Stimulated activated CD4-positive, alpha-beta T cell treated with anti-CD3 and anti-CD28 coated beads, Interleukin-2, amount 100 ng/mL, for 4 hours (primary cell): ENCODE data around the gene VSIR.

ENCODE experiments used
- DNase-seq: peaks from one replicate; pipeline ENCODE4 v3.0.0-alpha.2; 2020; ENCODE audit warnings: low read depth

Gene VSIR

DNA sequence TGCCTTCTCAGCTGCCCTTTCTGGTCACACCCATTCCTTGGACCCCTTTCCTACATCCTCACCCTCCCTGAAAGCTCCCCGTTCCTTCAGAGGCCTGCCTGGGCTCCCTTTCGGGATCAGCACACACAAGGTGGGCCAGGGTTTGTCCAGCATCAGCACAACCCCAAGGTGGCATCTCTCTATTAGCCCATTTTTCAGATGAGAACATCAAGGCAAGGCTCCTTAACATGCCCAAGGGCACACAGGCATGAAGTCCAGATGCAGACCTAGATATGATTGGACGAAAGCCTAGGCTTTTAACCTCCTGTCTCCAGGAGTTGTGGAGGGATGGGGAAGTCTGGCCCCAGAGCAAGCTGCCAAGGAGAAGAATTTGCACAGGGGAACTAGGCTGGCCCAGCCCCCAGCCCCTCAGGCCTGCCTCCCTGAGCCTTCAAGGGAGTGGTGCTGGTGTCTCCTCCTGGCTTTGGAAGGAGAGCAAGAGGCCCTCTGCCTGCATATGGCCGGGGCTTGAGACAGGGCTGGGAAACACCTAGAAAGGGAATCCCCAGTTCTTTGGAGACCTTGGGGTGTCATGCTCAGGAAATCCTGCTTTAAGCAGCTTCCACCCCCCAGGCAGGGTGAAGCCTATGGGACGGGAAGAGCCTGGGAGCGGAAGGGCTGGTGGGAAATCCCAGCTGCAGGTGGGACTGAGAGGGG, 9.0 kb upstream of the VSIR start:
- no peak for DNase-seq

DNA sequence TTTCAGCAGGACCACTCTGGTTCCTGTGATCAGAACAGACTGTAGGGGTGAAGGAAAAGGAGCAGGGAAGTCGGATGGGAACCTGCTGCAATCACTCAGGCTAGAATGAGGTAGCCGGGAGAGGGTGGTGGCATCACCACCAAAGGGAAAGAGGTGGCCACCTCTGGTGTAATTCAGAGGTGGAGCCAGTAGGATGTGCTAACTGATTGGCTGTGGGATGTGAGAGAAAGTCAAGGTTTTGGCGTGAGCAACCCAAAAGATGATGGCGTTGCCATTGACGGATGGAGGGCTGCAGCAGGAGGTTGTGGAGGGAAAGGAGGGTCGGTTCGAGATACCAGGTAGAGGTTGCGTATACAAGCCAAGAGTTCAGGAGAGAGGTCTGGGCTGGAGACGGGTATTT, 7.4 kb upstream of the VSIR start:
- no peak for DNase-seq

DNA sequence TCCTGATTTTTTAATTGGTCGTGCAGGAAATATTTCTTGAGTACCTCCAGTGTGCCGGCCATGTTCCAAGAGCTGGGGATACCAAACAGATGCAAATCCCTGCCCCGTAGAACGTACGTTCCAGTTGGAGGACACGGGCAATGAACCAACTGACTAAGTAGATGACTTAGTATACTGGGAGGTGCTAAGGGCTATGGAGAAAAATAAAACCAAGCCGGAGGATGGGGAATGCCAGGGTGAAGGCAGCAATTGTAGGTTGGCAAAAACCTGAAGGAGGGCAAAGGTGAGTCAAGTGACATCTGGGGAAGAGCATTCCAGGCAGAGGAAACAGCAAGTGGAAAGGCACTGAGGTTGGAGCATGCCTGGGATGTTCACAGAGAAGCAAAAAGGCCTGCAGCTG, 6.8 kb upstream of the VSIR start:
- no peak for DNase-seq

DNA sequence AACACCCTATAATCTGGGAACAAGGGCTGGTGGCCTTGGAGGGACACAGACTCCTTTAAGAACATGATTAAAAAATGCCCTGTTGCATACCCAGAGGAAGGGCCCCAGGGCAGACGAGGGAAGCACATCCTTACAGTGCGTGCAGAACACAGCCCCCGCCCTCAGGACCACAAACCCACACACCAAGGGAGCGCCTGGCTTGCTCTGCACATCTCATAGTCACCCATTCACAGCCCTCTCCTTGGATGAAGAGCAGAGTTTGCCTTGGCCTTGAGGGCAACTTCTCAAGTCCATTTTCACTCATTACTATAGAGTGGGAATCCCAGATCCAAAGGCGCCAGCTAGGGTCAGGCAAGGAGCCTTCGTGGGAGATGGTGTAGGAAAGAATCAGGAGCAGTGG, 6.3 kb upstream of the VSIR start:
- no peak for DNase-seq

DNA sequence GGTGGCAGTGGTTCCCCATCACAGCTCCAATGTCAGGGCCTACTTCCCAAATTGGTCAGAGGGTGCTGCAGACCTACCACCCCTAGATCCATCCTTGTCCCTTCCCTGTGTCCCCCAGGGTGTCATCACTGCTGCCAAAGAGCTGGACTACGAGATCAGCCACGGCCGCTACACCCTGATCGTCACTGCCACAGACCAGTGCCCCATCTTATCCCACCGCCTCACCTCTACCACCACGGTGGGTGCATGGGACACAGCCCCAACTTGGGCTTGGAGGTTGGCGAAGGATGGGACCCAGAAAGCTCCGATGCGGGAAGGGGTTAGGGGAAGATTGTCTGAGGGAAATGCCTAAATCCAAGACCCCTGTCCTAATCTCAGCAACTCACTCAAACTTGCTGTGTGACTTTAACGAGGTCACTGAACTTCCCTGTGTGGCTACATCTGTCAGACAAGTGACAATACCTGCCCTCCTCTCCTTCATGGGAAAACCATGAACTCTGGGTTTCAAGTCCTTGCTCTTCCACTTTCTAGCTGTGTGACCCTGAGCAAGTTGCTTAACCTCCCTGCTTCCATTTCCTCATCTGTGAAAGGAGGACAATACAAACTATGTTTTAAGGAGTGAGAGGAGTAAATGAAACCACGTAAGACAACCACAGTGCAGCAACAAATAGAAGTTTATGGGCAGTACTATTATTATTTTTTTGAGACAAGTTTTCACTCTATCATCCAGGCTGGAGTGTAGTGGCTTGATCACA, 4.9 kb upstream of the VSIR start:
- no peak for DNase-seq

DNA sequence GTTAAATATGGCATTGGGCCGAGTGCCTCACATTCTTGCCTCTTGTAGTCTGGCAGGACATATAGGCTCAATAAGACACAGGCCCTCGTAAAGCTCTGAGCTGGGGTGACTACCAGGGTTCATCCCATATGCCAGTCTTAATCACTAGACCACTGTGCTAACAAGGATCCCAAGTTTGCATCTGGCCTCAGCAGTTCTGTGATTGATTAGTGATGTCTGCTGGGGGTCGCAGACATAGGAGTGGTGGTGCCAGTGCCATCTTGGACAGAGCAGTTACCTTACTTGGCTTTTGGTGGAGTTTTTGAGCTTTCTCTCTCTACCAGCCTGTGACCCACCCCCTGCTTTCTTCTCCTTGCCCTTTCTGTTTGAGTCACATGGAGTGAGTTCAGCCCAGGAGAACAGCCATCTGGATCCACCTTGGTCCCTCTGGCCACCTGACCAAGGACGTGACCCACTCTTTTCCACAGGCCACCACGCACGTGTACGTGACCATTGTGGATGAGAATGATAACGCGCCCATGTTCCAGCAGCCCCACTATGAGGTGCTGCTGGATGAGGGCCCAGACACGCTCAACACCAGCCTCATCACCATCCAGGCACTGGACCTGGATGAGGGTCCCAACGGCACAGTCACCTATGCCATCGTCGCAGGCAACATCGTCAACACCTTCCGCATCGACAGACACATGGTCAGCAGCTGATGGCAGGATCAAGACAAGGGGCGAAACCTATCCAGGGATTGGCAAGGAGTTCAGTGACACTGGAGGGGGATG, 4.1 kb upstream of the VSIR start:
- DNase-seq: no peak

DNA sequence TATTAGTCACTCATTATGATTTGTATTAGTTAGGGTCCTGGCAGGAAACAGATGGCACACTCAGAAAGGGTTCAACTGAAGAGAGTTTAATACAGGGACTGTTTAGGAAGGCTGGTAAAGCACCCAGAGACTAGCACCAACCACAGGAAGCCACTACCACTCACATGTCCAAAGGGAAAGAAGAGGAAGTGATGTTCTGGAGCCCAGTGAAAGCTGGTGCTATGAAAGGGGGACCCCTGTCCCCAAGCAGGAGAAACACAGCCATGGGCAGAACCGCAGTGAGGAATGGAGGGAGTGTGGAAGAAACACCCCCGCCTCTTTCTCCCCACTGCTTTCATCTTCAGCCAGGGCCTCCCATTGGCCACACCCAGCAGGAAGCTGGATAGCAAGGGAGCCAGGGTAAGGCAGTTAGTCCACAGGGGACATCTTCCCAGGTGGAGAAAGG, 3.2 kb upstream of the VSIR start:
- no peak for DNase-seq

DNA sequence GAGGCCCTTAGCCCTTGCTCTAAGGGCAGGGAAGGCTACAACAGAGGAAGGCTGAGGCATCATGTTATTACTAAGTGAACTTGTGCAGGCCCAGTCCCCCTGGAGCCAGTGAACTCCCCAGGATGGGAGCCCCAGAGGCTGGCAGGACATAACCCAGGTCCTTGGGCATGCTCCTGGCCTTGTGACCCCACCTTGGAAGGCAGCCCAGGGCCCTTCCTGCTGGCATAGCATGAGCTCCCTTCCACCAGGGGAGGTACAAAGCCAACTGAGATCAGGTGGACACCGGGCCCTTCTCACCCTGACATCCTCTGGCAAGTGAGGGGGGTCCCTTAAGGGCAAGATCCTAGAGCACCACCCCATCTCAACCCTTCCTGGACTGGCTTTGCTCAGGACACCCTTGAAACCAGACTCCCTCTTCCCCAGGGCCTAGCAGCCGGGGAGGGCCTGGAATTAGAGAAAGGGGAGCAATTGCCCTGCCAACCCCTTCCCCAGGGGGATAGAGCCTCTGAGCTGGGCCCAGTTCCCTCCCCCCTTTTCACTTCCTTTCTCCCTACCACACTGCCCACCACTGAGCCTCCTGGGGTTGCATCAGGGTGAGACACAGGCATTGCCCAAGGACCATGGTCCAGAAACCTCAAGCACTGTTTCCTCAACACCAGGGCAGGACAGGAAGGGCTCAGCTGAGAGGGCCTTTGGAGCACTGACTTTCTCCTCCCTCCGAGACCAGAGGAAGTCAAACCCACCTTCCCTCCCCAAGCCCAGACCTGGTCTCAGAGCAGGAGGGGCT, 1.8 kb upstream of the VSIR start:
- no peak for DNase-seq

DNA sequence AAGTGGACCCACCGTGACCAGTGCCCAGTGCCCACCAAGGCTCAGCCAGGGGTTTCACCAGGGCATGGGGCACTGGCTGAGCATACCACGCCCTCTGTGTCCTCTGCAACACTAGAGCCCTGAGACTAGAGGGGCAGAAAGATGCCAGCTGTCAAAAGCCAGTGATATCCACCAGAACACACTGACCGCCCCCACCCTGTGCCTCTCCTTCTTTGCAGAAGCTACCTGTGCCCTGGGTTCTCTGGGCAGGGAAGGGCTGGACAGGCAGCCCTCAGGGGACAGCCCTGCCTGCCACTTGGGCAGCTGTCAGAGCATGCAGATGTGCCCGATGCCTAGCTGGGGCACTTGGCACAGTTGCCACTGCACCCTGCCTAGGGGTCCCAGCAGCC, 494 bp downstream of the VSIR start:
- DNase-seq: no peak

DNA sequence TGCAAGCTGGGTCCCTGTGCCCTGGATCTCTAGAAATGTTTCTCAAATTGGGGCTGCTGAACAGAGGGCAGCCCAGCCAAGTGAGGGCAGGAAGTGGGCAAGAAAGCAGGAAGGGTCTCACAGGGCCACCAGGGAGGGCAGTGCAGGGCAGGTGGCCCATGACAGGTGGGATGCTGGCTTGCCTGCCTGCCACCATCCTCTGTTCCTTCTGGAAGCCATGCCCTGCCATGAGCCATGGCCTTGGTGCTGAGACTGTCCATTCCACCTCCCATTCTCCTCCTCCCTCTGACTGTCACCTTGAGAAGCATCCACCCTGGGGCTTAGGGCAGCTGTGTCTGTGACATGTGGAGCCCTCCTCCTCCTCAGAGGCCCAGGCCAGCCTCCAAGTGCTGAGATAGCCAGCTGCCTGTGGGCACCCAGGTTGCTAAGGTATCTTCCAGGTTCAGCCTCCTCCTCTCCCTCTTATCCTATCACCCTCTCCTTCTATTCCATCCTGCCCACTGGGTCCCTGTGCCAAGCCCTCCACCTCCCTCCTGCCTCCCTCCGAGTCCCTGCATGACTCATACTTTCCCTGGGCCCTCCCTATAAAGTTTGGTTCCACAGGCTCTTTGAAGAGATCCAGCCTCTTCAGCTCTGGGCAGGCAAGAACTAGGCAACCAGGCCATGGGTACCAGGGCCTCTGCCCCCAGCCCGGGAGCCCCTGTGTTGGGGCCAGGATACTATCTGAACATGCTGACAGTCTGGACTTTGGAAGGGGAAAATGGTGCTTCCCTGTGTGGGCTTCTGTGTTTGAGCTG, 1.3 kb downstream of the VSIR start:
- peak; percentile 66 for DNase-seq

DNA sequence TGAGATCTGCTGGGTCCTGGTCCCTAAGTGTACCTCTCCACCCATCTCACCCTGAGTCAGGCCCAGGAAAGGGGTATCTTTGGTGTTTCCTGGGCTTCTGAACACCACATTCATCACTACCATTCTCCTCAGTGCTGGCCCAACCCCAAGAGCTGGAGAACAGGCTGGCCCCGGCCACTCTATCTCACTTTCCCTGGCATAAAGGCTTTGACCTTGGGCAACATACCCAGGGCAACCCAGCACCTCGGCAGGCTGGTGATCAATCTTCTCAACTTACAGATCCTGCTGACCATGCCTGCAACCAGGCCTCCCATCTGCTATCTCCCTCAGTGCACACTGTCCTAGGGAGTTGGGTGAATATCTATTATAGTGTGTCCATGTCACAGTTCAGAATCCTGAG, 2.1 kb downstream of the VSIR start:
- no peak for DNase-seq

DNA sequence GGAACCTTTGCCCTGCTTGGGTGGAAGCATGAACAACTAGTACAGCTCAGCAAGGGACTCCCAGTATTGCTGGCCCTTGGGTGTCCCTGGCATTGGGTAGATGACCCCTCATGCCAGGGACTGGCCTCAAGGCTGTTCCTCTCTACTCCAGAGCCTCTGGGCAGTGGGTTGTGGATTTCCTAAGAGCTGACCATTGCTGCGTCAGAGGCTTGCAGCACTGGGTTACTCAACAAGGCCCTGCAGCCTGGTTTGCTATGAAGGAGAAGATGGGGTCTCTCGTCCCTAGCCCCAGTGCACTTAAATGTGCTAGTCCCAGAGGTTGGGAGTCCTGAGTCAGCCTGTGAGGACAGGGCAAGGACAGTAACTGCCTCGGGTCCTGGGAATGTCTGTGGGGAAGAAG, 2.5 kb downstream of the VSIR start:
- no peak for DNase-seq

DNA sequence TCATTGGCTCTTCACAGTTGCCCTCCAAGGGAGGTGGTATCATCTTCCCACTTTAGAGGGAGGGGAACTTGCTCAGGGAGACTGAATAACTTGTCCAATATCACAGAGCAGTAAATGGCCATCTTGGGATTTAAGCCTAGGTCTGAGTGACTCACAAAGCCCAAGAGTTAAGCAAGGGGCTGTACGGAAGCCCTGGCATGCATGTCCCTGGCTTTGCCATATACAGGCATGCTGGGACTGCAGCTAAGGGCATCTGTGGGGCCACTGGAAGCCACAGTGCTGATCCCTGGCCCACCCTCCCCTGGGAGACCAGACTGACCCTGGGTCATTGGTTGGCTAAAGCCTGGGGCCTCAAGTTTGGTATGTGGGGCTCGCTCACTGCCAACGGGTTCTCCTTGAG, 3.1 kb downstream of the VSIR start:
- no peak for DNase-seq

DNA sequence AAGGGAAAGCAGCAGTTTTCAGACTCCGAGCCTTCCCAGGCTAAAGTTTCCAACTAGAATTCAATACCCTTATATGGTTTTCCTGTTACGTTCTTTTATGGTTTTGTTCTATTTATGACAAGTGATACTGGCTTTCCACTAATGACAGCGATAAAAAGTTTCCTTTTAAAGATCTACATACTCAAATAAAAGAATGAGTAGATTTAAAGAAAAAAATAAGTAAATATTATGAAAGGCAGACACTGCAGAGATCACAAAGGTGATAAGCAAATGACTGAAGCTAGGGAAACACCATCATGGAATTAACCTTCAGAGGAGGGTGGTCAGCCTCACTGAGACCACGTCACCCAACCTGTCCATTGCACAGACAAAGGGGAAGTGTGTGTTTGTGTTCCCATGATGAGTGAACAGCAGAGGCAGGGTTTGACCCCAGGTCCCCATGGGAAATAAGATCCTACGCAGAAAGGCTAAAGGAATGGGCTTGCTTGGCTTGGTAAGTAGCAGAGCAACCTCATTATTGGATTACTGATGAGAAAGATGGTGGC, 4.0 kb downstream of the VSIR start:
- DNase-seq: no peak

DNA sequence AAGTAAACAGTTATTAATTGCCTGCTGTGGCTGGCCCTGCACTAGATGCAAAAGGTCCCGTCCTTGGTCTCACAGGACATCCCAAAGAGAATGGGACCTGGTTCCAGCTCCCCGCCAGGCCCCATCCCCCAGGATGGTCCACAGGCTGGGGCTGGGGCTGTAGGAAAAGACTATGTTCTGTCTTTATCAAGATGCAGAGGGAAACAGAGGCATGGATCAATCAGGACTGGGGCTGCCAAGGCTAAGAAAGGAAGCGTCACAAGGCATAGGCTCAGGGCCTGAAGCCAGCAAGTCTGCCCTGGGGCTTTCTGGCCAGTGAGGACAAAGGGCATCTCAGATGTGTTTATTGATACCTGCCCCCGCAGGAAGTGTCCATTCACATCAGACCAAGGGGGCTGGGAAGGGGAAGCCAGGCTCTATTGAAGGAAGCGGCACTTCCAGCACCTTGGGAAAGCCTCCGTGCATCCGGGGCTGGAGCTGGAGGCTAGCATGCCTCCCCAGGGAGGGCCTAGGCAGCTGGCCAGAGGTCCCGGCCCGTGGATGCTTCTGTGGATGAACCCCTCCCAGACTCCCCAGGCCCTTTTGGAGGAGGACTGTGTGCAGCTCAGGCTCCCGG, 5.8 kb downstream of the VSIR start:
- DNase-seq: no peak

DNA sequence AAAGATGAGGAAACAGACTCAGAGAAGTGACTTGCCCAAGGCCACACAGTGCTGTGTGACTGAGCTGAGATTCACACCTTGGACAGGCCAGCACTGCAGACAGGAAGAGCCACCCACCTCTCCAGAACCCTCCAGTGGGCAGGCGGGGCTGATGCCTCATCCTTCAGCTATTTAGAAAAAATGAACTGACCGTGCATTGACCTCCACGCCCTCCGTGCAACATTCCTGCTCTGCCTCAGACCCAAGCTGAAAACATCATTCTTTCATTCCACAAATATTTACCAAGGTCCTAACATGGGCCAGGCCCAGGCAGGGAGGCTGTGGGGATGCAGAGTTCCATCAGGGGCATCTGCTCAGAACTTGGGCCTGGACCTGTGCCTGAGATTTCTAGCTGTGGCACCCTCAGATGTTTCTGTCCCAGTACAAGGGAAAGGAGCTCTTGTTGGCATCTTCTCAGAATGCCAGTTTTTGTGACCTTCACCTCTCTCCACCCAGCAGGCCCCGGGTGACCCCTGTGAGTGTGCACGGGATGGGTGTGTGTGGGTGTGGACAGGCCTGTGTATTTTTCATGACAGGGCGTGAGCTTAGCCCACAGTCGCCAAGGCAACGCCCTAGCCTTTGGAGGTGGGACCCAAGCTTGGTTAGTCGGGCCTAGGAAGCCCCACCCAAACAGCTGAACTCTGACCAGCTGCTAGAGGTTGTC, 6.5 kb downstream of the VSIR start:
- DNase-seq: no peak

DNA sequence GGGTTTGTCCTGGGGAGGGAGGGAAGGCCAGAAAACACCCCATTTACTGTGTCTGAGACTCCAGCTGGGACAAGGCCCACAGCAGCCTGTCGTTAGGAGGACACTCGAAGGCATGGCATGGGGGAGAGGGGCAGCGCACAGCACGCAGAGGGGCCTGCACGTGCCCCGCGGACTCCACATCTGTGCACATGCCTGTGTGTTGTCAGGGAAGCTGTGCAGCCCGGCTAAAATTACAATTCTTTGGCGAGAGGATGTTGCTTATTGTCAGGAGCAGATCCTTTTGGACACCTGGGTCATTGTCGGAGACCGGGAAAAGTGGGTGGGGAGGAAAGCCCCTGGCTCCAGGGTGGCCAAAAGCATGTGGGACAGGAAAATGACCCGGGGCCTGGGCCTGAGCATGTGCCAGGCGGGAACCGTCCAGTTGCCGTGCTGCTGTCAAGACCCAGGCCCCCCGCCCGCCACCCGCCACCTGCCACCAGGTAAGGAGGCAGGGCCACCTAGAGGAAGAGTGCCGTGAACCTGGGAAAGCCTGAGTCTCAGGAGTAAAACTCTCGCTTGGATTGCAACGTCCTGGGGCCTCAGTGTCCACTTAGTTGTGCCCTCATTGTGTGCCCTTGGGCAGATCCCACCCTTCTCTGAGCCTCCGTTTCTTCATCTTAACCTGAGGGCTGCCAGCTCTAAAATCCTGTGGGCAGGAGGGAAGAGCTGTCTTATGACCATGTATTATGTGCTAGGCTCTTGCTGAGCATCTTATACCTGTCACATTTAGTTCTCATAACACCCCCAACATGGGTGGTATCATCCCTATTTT, 7.2 kb downstream of the VSIR start:
- DNase-seq: no peak

DNA sequence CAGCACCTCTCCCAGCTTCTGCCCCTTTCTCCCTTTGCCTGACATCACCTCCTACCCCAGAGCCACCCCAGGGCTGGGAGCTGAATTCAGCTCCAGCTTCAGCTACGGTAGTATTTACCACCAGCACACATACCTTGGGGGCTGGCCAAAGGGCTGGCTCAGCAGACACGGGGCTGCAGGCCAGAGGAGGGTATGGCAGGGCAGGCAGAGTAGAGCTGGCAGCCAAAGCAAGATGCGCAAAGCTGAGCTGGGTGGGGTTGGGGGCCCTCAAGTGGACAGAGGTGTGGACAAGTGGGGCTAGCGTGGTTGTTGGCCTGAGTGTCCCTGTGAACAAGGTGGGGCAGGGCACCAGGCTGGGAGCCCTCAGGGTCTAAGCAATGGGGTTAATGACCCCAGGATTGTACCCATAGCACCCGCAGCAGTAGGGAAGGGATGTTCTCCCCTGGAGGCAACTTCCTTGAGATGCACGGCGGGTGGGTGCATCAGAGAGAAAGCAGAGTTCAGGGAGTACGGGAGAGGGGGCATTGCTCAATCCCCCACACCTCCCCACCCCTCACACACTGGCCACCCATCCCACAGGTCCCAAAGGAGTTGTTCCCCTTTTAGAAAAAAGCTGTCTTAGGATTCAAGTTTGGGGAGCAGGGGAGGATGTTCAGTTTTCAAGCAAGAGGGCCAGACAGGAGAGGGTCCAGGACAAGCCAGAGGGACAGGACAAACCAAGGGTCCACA, 8.0 kb downstream of the VSIR start:
- DNase-seq: no peak
